Ascending aorta (tissue), 2 donors: Measurements from ENCODE around the gene MVP. TPM values are rescaled to one million over a fixed set of nuclear protein-coding genes. Genes with fewer than 3 reads are reported as not detected.
A peak's percentile ranks its signal among the peaks of the same experiment; 100 is the strongest.

Source experiments
- DNase-seq, 2 donors: peaks; one replicate each; pipeline ENCODE4 v3.0.0-alpha.2; 2019; ENCODE audit warnings: low spot score in 2 of 2
- H3K27ac ChIP-seq, 2 donors: fragments of 200-600 bp; sonication (generic); one replicate each; pipeline ENCODE4 v1.5.1; 2016 to 2017; ENCODE audit warnings: mild to moderate bottlenecking in 1 of 2
- H3K27me3 ChIP-seq: fragments of 200-600 bp; sonication (generic); one replicate; pipeline ENCODE4 v1.5.1; 2017
- H3K36me3 ChIP-seq, 2 donors: fragments of 200-600 bp; sonication (generic); one replicate each; pipeline ENCODE4 v1.5.1; 2016
- H3K4me1 ChIP-seq, 2 donors: fragments of 200-600 bp; sonication (generic); one replicate each; pipeline ENCODE4 v1.5.1; 2016 to 2017; ENCODE audit warnings: mild to moderate bottlenecking in 1 of 2
- H3K4me3 ChIP-seq, 2 donors: fragments of 200-600 bp; sonication (generic); one replicate each; pipeline ENCODE4 v1.5.1; 2016 to 2017; ENCODE audit warnings: mild to moderate bottlenecking in 1 of 2
- H3K9me3 ChIP-seq, 2 donors: fragments of 200-600 bp; sonication (generic); one replicate each; pipeline ENCODE4 v1.5.1; 2016
- CTCF ChIP-seq, 3 experiments: fragments of 200-600 bp in 2 of 3; fragments of 450-650 bp in 1 of 3; sonication (generic) in 2 of 3; IDR thresholded peaks; one replicate each; pipeline ENCODE4 v1.5.1; 2016 to 2019; ENCODE audit warnings: antibody characterized with exemption in 3 of 3, mild to moderate bottlenecking in 1 of 3, moderate library complexity in 1 of 3
- intact Hi-C: fragments of 100-400 bp; cut with DNase I; formaldehyde crosslinking; loops from one replicate; pipeline ENCODE4 v1.15.1; 2023
- total RNA-seq: library from RNA; depleted of rRNA; stranded (reverse); fragments of >200 nt; gene quantifications from one replicate; pipeline ENCODE4 v1.1.0, GENCODE V29; 2016

The MVP gene
- total RNA-seq, 1 donor from 2014 or later: 244 TPM

GRCh38 chr16:29806641-29807425 lies 13.4 kb upstream of the MVP start:
- DNase-seq: no peak
- Histone ChIP-seq H3K27me3 (no peaks in the 10 kb centered on the region), H3K9me3 (no peaks in the 10 kb centered on the region), H3K4me1 (peaks cover 18 to 34% of the 10 kb centered on the region in 2 donors), H3K36me3 (peaks cover 14 to 19% of the 10 kb centered on the region in 2 donors), H3K4me3 (peak overlapping the region; percentile 64 to 75), H3K27ac (peak overlapping the region; percentile 88 to 94)
- no peak for TF ChIP-seq CTCF (IDR thresholded peaks at IDR 0.05)
- intact Hi-C loops: loop anchor here (1.0 to 10.0 kb wide), 7 partner anchors 9 to 1648 kb away; partner anchors contain the start of genes ALDOA, ARMC5, HIRIP3 and INO80E

DNA sequence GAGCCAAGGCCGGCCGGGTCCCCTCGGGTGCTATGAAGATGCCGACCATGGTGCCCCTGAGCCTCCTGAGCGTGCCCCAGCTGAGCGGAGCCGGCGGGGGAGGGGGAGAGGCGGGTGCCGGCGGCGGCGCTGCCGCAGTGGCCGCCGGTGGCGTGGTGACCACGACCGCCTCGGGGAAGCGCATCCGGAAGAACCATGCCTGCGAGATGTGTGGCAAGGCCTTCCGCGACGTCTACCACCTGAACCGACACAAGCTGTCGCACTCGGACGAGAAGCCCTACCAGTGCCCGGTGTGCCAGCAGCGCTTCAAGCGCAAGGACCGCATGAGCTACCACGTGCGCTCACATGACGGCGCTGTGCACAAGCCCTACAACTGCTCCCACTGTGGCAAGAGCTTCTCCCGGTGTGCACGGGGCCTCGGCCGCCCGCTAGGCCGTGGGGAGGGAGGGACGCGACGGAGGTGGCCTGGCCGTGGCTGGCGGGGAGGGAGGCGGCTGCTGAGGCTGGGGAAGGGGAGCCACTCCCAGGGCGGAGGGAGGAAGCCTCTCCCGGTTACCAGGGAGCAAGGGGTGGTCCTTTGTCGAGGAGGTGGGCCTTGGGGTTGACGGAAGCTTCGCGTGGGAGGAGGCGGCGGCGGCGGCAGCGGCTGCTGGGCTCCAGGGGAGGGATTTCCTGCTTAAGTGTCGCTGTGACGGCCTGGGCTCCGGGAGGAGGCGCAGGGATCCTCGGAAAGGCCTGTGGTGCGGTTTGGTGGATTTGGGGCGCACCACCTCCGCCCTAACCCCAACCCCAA lies 12.6 kb upstream of the MVP start:
- Histone ChIP-seq H3K9me3 (no peaks in the 10 kb centered on the region), H3K27me3 (no peaks in the 10 kb centered on the region), H3K36me3 (peaks cover 14 to 19% of the 10 kb centered on the region in 2 donors), H3K4me1 (peaks cover 18 to 36% of the 10 kb centered on the region in 2 donors), H3K27ac (peak overlapping the region; percentile 88 to 94), H3K4me3 (peak overlapping the region; percentile 64 to 75)
- DNase-seq: peak; percentile 69 to 93
- intact Hi-C loops: loop anchor here (1.0 to 10.0 kb wide), 7 partner anchors 9 to 1647 kb away; partner anchors contain the start of genes ALDOA, ARMC5, HIRIP3 and INO80E
- peak; percentile 48 to 59 (median 55) for TF ChIP-seq CTCF (IDR thresholded peaks at IDR 0.05)

GRCh38 chr16:29808219-29808900 lies 11.9 kb upstream of the MVP start:
- intact Hi-C loops: loop anchor here (5.0 to 10.0 kb wide), 5 partner anchors 119 to 1646 kb away; partner anchors contain the start of genes ALDOA, ARMC5, HIRIP3 and INO80E
- peaks cover 14 to 19% of the 10 kb centered on the region in 2 donors for H3K36me3 ChIP-seq
- DNase-seq: no peak
- H3K27me3 ChIP-seq: no peaks in the 10 kb centered on the region
- H3K4me3 ChIP-seq: peak overlapping the region; percentile 64 to 75
- H3K4me1 ChIP-seq: peaks cover 18 to 43% of the 10 kb centered on the region in 2 donors
- peak overlapping the region; percentile 88 to 94 for H3K27ac ChIP-seq
- no peak for TF ChIP-seq CTCF (IDR thresholded peaks at IDR 0.05)
- H3K9me3 ChIP-seq: no peaks in the 10 kb centered on the region

DNA sequence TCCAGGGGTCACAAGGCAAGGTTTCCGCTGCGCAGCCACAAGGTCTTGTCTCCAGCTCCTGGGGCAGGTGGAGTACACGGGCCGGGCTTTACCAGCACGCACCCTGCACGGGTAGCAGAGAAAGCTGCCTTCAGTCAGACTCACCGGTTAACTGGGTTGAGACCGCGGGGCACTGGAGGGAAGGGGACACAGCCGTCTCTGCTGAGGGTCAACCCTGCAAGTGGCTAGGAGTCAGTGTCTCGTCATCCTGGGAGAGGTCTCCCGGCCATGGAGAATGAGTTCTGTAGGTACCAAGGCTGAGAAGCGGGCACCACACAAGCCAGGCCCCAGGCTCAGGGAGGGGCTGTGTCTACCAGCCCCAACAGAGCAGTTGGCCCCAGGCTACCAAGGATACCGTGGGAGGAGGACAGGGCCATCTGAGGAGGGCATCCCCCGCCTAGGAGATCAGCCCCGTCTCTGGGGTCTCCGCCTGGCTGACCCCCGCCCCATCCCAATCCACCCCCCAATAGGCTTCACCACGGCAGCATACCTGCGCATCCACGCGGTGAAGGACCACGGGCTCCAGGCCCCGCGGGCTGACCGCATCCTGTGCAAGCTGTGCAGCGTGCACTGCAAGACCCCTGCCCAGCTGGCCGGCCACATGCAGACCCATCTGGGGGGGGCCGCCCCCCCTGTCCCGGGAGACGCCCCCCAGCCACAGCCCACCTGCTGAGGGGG lies 11.1 kb upstream of the MVP start:
- Histone ChIP-seq H3K27me3 (no peaks in the 10 kb centered on the region), H3K9me3 (no peaks in the 10 kb centered on the region), H3K27ac (peak overlapping the region; percentile 88 to 94), H3K4me1 (peaks cover 18 to 49% of the 10 kb centered on the region in 2 donors), H3K4me3 (peak overlapping the region; percentile 64 to 75), H3K36me3 (peaks cover 14 to 19% of the 10 kb centered on the region in 2 donors)
- intact Hi-C loops: loop anchor here (5.0 to 10.0 kb wide), 5 partner anchors 118 to 1646 kb away; partner anchors contain the start of genes ALDOA, ARMC5, HIRIP3 and INO80E
- DNase-seq: no peak
- no peak for TF ChIP-seq CTCF (IDR thresholded peaks at IDR 0.05)
